Rectal smooth muscle tissue (tissue), 1 donor: Measurements from ENCODE around the gene BCDIN3D.

Experiments used
- H3K27ac ChIP-seq: one replicate; pipeline ENCODE4 v1.7.0; 2013; ENCODE audit warnings: low read depth, low read length, inconsistent platforms
- H3K27me3 ChIP-seq: one replicate; pipeline ENCODE4 v1.7.0; 2013; ENCODE audit warnings: low read length; ENCODE audit not compliant: control insufficient read depth, insufficient read depth
- H3K36me3 ChIP-seq: one replicate; pipeline ENCODE4 v1.7.0; 2013; ENCODE audit warnings: low read length; ENCODE audit not compliant: control insufficient read depth, insufficient read depth
- H3K4me1 ChIP-seq: one replicate; pipeline ENCODE4 v1.7.0; 2013; ENCODE audit warnings: low read length; ENCODE audit not compliant: control insufficient read depth, insufficient read depth
- H3K4me3 ChIP-seq: one replicate; pipeline ENCODE4 v1.7.0; 2013; ENCODE audit warnings: low read length
- H3K9ac ChIP-seq: one replicate; pipeline ENCODE4 v1.7.0; 2013; ENCODE audit warnings: low read length

BCDIN3D gene

GRCh38 chr12:49795654-49796105, 47.2 kb downstream of the BCDIN3D start:
- Histone ChIP-seq H3K27me3 (no peaks in the 10 kb centered on the region), H3K36me3 (peaks cover 6% of the 10 kb centered on the region), H3K9ac (no peak overlapping the region), H3K4me1 (no peaks in the 10 kb centered on the region), H3K27ac (no peak overlapping the region), H3K4me3 (no peak overlapping the region)

DNA sequence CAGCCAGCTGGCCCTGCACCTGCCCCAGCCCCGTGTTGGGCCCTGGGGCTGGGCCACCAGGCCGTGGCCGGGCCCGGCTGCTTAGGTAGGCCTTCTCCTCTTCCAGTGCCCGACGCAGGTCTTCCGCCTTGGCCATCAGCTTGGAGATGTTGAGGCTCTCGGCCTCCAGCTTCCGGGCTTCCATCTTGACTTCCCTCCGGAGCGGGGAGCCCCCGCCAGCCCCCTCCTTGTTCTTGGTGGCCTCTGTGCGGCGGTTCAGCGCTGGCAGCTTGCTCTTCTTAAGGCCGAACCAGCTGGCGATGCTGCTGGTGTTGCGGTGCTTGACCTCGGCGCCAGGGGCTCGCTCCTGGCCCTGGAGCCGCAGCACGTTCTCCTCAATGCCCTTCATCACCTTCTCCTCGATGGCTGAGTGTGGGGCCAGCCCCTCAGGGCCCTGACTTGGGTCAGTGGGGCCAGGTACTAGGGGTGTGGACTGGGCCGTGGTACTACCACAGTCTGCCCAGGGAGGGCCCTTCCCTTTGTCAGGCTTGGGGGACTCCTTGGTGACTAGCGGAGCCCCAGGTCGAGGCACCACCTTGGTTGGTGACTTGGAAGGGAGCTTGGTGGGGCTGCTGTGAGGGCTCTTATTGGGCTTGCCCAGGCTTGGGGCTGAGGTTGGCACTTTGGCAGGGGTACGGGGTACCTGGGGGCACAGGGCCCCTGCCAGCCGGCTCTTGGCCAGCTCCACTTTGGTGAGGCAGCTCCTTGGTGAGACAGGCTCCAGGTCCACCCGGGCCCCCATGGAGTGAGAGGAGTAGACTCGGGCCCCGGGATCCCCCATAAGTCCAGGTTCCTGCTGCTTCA, 47.9 kb downstream of the BCDIN3D start:
- Histone ChIP-seq H3K36me3 (peaks cover 6% of the 10 kb centered on the region), H3K4me3 (no peak overlapping the region), H3K4me1 (no peaks in the 10 kb centered on the region), H3K9ac (no peak overlapping the region), H3K27ac (no peak overlapping the region), H3K27me3 (no peaks in the 10 kb centered on the region)

- no peaks in the 10 kb centered on the region for H3K4me1 ChIP-seq
- no peak overlapping the region for H3K9ac ChIP-seq
- H3K27me3 ChIP-seq = no peaks in the 10 kb centered on the region
Observed at GRCh38 chr12:49794021-49794420, 48.9 kb downstream of the BCDIN3D start.

DNA sequence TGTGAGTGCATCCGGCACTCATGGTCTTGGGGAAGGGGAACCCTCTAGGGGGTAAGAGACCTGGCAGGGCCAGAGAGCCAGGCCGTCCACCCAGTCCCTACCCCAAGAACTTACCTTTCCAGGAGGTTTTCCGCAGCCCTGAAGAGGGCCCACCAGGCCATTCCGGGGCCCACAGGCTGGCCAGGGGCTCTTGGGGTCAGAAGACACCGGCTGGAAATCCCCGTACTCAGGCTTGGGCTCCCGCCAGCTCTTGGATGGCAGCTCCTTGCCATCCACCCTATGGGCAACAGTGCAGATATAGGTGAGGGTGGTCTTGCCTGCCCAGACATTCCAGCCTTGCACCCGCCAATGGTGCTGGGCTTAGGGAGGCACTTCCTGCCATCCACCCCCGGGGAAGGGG, 49.3 kb downstream of the BCDIN3D start:
- no peaks in the 10 kb centered on the region for H3K4me1 ChIP-seq
- H3K9ac ChIP-seq = no peak overlapping the region
- H3K27ac ChIP-seq = no peak overlapping the region
- peaks cover 6% of the 10 kb centered on the region for H3K36me3 ChIP-seq
- H3K4me3 ChIP-seq = no peak overlapping the region
- no peaks in the 10 kb centered on the region for H3K27me3 ChIP-seq

More at GRCh38 chr12:49794021-49794420, 48.9 kb downstream of the BCDIN3D start:
- Histone ChIP-seq H3K4me3 (no peak overlapping the region), H3K36me3 (peaks cover 6% of the 10 kb centered on the region), H3K27ac (no peak overlapping the region)

DNA sequence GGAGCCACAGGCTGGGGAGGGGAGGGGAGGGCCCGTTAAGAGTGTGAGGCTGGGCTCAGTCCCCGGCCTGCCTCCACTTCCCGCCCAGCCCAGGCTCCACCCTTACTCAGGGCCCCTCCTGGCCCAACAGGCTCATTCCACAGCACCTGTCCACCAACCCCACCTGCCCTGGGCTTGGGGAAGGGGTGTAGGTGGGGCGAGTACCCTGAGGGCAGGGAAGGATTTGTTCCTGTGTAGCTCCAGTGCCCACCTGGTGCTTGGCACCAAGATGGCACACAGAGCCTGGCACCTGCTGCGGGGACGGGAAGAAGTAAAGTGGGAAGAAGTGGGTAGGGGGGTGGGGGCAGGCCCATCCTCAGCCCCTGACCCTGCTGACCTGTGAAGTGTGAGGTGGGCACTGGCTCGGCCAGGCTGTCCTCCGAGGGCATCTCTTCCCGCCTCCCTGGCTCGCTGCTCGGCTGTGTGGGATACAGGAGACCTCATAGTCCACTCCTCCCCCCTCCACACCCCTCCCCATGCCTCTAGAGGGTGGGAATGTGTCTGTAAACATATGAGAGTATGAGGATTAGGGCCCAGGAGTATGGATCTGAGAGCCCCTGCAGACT, 49.8 kb downstream of the BCDIN3D start:
- Histone ChIP-seq H3K4me3 (no peak overlapping the region), H3K27ac (no peak overlapping the region), H3K4me1 (no peaks in the 10 kb centered on the region), H3K27me3 (no peaks in the 10 kb centered on the region), H3K36me3 (peaks cover 6% of the 10 kb centered on the region), H3K9ac (no peak overlapping the region)

DNA sequence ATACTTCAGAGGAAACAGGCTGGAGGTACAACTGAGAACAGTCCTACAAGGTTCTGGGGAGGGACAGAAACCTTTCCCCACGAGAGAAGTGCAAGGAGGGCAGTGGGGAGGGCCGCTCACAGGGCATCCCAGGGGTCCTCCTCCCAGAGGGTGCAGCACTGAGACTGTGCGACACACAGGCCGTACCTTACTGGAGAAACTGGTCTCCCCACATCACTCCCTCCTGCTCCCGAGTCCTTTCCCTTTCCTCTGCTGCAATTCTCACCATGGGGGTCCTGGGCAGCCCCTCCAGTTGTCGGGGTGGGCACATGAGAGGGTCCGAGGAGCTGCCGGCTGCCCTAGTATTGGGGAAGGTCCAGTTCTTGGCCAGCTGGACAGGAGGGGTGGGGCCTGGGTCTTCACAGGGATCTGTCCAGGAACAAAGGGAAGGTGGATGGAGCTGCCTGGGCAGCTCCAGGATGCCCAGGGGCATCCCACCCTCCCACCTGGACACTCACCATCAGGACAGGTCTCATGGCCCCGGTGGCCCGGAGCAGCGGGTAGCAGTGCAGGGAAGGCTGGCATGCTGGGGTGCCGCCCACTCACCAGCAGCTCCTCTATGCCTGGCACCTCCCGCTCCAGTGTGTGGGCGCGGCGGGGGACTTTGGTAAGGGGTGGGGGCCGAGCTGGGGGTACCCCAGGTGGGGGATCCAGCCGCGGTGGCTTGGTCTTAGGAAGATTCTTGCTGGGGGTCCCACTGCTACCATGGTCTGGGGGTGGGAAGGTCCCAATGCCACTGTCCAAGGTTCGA, 50.5 kb downstream of the BCDIN3D start:
- H3K27ac ChIP-seq = no peak overlapping the region
- no peak overlapping the region for H3K9ac ChIP-seq
- H3K4me3 ChIP-seq = no peak overlapping the region
- H3K4me1 ChIP-seq = no peaks in the 10 kb centered on the region
- H3K27me3 ChIP-seq = no peaks in the 10 kb centered on the region
- peaks cover 2% of the 10 kb centered on the region for H3K36me3 ChIP-seq

DNA sequence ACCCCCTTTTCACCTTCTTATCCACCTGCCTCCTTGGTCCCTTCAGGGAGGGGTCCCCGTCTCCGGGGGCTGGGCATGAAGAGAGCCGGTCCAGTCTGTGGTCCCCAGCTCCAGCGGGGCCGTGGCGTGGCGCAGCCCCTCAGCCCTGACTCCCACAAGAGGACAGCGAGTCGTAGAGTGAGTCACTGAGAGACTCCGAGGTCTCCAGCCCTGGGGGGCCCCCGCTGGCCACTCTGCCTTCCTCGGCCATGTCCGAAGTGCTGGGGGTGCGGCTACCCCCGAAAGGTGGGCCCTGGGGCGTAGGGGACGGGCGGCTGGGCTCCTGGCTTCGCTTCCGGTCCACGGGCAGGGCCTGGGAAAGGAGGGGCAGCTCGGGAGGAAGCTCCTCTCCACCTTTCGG, 51.2 kb downstream of the BCDIN3D start:
- Histone ChIP-seq H3K9ac (no peak overlapping the region), H3K4me1 (no peaks in the 10 kb centered on the region), H3K27ac (no peak overlapping the region), H3K36me3 (peaks cover 2% of the 10 kb centered on the region), H3K27me3 (no peaks in the 10 kb centered on the region), H3K4me3 (no peak overlapping the region)

DNA sequence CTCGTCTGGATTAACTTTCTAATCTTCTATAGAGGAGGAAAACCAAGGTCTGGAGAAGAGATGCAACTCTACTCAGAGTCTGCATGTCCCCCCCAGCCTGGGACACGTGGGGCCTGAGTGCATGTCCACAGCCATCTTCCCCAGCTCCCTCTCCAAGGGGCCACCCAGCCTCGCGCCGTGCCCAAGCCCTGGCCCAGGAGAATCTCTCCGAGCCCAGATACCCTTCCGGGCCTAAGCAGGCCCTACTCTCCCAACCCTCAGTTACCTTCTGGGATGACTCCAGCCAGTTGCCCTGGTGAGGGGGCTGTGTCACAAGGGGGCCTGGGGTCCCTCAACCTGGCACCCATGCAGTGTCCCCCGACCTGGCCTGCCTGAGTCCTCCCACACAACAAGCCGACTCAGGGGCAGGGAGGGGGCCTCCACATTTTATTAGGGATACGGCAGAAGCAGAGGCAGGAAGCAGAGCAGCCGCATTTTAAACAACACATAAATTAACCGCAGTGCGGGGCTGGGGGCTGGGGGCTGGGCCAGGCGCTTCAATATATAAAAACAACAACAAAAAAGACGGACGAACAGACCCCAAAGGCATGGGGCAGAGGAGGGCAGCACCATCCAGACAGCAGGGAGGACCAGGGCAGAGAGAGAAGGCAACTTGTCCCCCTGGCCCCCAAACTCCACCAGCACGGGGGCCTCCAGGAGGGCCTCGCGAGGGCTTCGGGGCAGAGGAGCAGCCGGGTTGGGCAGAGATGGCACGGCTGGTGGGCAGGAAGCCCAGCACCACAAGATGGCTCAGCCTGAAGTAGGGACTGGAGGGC, 52.0 kb downstream of the BCDIN3D start:
- H3K36me3 ChIP-seq = peaks cover 2% of the 10 kb centered on the region
- H3K9ac ChIP-seq = no peak overlapping the region
- no peak overlapping the region for H3K4me3 ChIP-seq
- H3K27ac ChIP-seq = no peak overlapping the region
- no peaks in the 10 kb centered on the region for H3K27me3 ChIP-seq
- no peaks in the 10 kb centered on the region for H3K4me1 ChIP-seq

DNA sequence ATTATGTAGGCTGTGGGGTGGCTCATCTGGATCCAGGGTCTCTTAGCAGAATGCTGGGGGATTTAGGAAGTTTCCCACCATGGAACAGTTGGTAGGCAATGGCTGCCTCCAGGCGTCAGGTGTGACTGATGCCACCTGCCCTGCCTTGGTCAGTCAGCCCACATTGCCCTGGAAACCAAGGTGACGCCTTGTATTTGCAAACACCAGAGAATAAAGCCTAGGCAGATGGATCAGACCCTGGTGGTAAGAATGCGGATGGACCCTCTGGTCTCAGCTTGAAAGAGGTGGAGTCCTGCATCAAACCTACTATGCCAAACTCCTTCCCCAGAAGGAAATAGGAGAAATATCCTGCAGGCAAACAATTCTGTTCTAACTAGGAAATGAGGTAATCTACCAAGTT, 52.9 kb downstream of the BCDIN3D start:
- Histone ChIP-seq H3K4me3 (no peak overlapping the region), H3K9ac (no peak overlapping the region), H3K4me1 (no peaks in the 10 kb centered on the region), H3K36me3 (peaks cover 2% of the 10 kb centered on the region), H3K27ac (no peak overlapping the region), H3K27me3 (no peaks in the 10 kb centered on the region)

DNA sequence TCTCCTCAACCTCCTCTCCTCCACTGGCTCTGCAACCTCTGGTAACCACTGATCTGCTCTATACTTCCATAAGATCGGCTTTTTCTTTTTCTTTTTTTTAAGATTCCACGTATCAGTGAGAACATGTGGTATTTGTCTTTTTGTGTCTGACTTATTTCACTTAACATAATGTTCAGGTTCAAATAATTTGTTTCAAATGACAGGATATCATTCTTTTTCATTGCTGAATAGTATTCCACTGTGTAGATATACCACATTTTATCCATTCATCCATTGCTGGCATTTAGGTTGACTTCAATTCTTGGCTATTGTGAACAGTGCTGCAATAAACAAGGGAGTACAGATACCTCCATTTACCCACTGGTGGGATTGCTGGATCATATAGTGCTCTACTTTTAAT, 55.2 kb downstream of the BCDIN3D start:
- Histone ChIP-seq H3K36me3 (no peaks in the 10 kb centered on the region), H3K27ac (no peak overlapping the region), H3K9ac (no peak overlapping the region), H3K27me3 (no peaks in the 10 kb centered on the region), H3K4me1 (peaks cover 4% of the 10 kb centered on the region), H3K4me3 (no peak overlapping the region)
